WTC11 (cell line): ENCODE results near the gene TWIST2. TPM values are rescaled to one million over a fixed set of nuclear protein-coding genes. Genes with fewer than 3 reads are reported as not detected.

Experiments used
- ATAC-seq: fragments of 200-7000 bp; cut with Tn5 transposase; 2 replicates; pipeline ENCODE4 v1.10.0; 2021; ENCODE audit warnings: mild to moderate bottlenecking, moderate library complexity
- CTCF ChIA-PET: fragments of 300-600 bp; sonication (Branson Sonifier 250); formaldehyde crosslinking; loops from one replicate; lab custom pipeline; 2021; ENCODE audit warnings: antibody characterized with exemption; lab: Charles Lee
- POLR2A ChIA-PET: fragments of 350-600 bp; sonication (Branson Sonifier 250); formaldehyde crosslinking; loops from one replicate; lab custom pipeline; 2021; ENCODE audit warnings: antibody characterized with exemption; lab: Charles Lee
- DNase-seq: peaks from one replicate; pipeline ENCODE4 v3.0.0; 2021; ENCODE audit warnings: low spot score
- H3K27ac Mint-ChIP-seq: 2 replicates; pipeline ENCODE4 v1.8.0; 2021; ENCODE audit warnings: mixed read lengths
- H3K27me3 Mint-ChIP-seq: 2 replicates; pipeline ENCODE4 v1.8.0; 2021; ENCODE audit warnings: low read depth, mild to moderate bottlenecking, moderate library complexity, mixed read lengths
- H3K36me3 Mint-ChIP-seq: 2 replicates; pipeline ENCODE4 v1.8.0; 2021; ENCODE audit warnings: mixed read lengths
- H3K4me1 Mint-ChIP-seq: 2 replicates; pipeline ENCODE4 v1.8.0; 2022; ENCODE audit warnings: mixed read lengths
- H3K4me3 Mint-ChIP-seq: 2 replicates; pipeline ENCODE4 v1.8.0; 2021; ENCODE audit warnings: mild to moderate bottlenecking, moderate library complexity, mixed read lengths
- H3K9me3 Mint-ChIP-seq: 2 replicates; pipeline ENCODE4 v1.8.0; 2021; ENCODE audit warnings: mixed read lengths
- CBFB ChIP-seq: sonication (generic); formaldehyde crosslinking; IDR thresholded peaks from 2 replicates; pipeline ENCODE4 v1.8.1; 2022; ENCODE audit warnings: mild to moderate bottlenecking, low read depth, missing genetic modification reagents
- EMX1 ChIP-seq: fragments of 250-450 bp; sonication (Bioruptor Pico); IDR thresholded peaks from 2 replicates; pipeline ENCODE4 v1.8.0; 2021; ENCODE audit warnings: mild to moderate bottlenecking
- FOXP1 ChIP-seq: sonication (generic); formaldehyde crosslinking; IDR thresholded peaks from 2 replicates; pipeline ENCODE4 v1.8.0; 2022; ENCODE audit warnings: missing genetic modification reagents, mild to moderate bottlenecking, moderate library complexity, borderline replicate concordance
- HMGA2 ChIP-seq: fragments of 250-450 bp; sonication (Bioruptor Pico); IDR thresholded peaks from 2 replicates; pipeline ENCODE4 v1.4.0; 2021; ENCODE audit warnings: mild to moderate bottlenecking, moderate library complexity
- JUN ChIP-seq: sonication (generic); formaldehyde crosslinking; IDR thresholded peaks from 2 replicates; pipeline ENCODE4 v1.8.0; 2023; ENCODE audit warnings: mild to moderate bottlenecking, missing genetic modification reagents
- SMAD3 ChIP-seq: sonication (generic); formaldehyde crosslinking; IDR thresholded peaks from 2 replicates; pipeline ENCODE4 v1.8.0; 2022; ENCODE audit warnings: missing genetic modification reagents, mild to moderate bottlenecking, borderline replicate concordance
- ZNF121 ChIP-seq: sonication (generic); formaldehyde crosslinking; IDR thresholded peaks from 2 replicates; pipeline ENCODE4 v1.8.0; 2023; ENCODE audit warnings: missing genetic modification reagents
- ZNF219 ChIP-seq: sonication (generic); formaldehyde crosslinking; IDR thresholded peaks from 2 replicates; pipeline ENCODE4 v1.8.0; 2023; ENCODE audit warnings: missing genetic modification reagents, mild to moderate bottlenecking, borderline replicate concordance
- ZNF232 ChIP-seq: sonication (generic); formaldehyde crosslinking; IDR thresholded peaks from 2 replicates; pipeline ENCODE4 v1.8.0; 2022; ENCODE audit warnings: mild to moderate bottlenecking, missing genetic modification reagents
- ZNF317 ChIP-seq: sonication (generic); formaldehyde crosslinking; IDR thresholded peaks from 2 replicates; pipeline ENCODE4 v1.8.1; 2023; ENCODE audit warnings: low read depth, mild to moderate bottlenecking, moderate library complexity, missing genetic modification reagents, borderline replicate concordance
- ZNF396 ChIP-seq: fragments of 250-450 bp; sonication (Bioruptor Pico); IDR thresholded peaks from 2 replicates; pipeline ENCODE4 v1.8.0; 2021; ENCODE audit warnings: mild to moderate bottlenecking, moderate library complexity, borderline replicate concordance
- ZSCAN18 ChIP-seq: fragments of 250-450 bp; sonication (Bioruptor Pico); IDR thresholded peaks from 2 replicates; pipeline ENCODE4 v2.1.2; 2022; ENCODE audit warnings: mild to moderate bottlenecking, moderate library complexity
- total RNA-seq: library from RNA; stranded (reverse); gene quantifications from 3 replicates; pipeline ENCODE4 v1.2.3, GENCODE V29; 2021
- TF ChIP-seq, protein P1 (sequence below): sonication (generic); formaldehyde crosslinking; IDR thresholded peaks from 2 replicates; pipeline ENCODE4 v1.8.0; 2022; ENCODE audit warnings: mild to moderate bottlenecking, missing genetic modification reagents
- TF ChIP-seq, protein P2 (sequence below): fragments of 250-450 bp; sonication (Bioruptor Pico); IDR thresholded peaks from 2 replicates; pipeline ENCODE4 v1.9.0; 2021; ENCODE audit warnings: moderate library complexity, mild to moderate bottlenecking, inconsistent platforms, borderline replicate concordance
- TF ChIP-seq, protein P3 (sequence below): sonication (generic); formaldehyde crosslinking; IDR thresholded peaks from 2 replicates; pipeline ENCODE4 v1.8.0; 2022; ENCODE audit warnings: missing genetic modification reagents
- TF ChIP-seq, protein P4 (sequence below): fragments of 250-450 bp; sonication (Bioruptor Pico); IDR thresholded peaks from 2 replicates; pipeline ENCODE4 v1.9.0; 2021; ENCODE audit warnings: mild to moderate bottlenecking

Gene TWIST2
- total RNA-seq, 1 experiment from 2014 or later: 5.7 TPM

DNA sequence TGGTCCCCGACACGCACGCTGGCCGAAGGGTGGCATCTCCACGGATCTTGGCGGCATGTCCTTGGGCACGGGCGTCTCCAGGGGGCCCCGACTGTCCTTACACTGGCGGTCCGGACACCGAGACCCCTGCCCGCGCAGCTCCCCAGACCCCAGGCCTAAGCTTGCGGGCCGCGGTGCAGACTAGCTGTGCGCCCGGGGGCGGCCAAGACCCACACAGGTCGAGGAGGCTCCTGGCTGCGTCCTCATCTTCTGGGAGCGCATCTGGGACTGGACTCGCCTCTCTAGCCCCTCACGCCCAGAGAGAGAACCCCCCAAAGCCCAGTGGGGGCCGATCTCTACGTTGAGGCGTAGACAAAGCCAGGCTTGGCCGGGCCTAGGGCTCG, 475 bp upstream of the TWIST2 start:
- Mint-ChIP-seq H3K27ac (no peak overlapping the region), H3K9me3 (no peaks in the 10 kb centered on the region), H3K4me1 (peaks cover 11% of the 10 kb centered on the region), H3K27me3 (peaks cover 83% of the 10 kb centered on the region), H3K4me3 (peak overlapping the region; percentile 51), H3K36me3 (no peaks in the 10 kb centered on the region)
- ATAC-seq (peak; percentile 21), DNase-seq (peak; percentile 26)
- TF ChIP-seq, protein P1, sequence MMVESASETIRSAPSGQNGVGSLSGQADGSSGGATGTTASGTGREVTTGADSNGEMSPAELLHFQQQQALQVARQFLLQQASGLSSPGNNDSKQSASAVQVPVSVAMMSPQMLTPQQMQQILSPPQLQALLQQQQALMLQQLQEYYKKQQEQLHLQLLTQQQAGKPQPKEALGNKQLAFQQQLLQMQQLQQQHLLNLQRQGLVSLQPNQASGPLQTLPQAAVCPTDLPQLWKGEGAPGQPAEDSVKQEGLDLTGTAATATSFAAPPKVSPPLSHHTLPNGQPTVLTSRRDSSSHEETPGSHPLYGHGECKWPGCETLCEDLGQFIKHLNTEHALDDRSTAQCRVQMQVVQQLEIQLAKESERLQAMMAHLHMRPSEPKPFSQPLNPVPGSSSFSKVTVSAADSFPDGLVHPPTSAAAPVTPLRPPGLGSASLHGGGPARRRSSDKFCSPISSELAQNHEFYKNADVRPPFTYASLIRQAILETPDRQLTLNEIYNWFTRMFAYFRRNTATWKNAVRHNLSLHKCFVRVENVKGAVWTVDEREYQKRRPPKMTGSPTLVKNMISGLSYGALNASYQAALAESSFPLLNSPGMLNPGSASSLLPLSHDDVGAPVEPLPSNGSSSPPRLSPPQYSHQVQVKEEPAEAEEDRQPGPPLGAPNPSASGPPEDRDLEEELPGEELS: no peak
- TF ChIP-seq ZNF121 (CRISPR knock-in tag): peak; percentile 64
- CTCF ChIA-PET: interaction anchor here (0.9 to 2.6 kb wide), 6 partner anchors 27 to 584 kb away, joined by 3 to 18 read pairs (median 5); no protein-coding TSS in a partner anchor
- POLR2A ChIA-PET: no interaction called here

DNA sequence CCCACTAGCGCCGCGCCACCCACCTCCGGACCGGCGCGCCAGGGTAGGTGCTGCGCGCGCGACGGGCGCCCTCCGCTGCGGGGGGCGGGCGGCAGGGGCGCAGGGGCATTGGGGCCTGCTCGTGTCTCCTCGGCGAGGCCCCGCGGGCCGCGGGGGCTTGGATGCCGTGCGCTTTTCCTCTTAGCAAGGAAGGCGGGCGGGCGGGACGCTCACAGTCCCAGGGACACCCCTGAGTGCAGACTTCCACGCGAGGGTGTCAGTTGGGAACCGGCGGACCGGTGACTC, 748 bp downstream of the TWIST2 start:
- no peaks in the 10 kb centered on the region for H3K9me3 Mint-ChIP-seq
- ATAC-seq (no peak), DNase-seq (no peak)
- H3K27me3 Mint-ChIP-seq: peaks cover 79% of the 10 kb centered on the region
- no peaks in the 10 kb centered on the region for H3K36me3 Mint-ChIP-seq
- peaks cover 12% of the 10 kb centered on the region for H3K4me1 Mint-ChIP-seq
- POLR2A ChIA-PET: no interaction called here
- TF ChIP-seq JUN (CRISPR knock-in tag) (no peak), FOXP1 (CRISPR knock-in tag) (0 out of 2 replicates have a peak, but pooled peaks have one; percentile 8), HMGA2 (CRISPR knock-in tag) (no peak)
- TF ChIP-seq, protein P2, sequence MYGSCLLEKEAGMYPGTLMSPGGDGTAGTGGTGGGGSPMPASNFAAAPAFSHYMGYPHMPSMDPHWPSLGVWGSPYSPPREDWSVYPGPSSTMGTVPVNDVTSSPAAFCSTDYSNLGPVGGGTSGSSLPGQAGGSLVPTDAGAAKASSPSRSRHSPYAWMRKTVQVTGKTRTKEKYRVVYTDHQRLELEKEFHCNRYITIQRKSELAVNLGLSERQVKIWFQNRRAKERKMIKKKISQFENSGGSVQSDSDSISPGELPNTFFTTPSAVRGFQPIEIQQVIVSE (CRISPR knock-in tag): no peak
- TF ChIP-seq, protein P3, sequence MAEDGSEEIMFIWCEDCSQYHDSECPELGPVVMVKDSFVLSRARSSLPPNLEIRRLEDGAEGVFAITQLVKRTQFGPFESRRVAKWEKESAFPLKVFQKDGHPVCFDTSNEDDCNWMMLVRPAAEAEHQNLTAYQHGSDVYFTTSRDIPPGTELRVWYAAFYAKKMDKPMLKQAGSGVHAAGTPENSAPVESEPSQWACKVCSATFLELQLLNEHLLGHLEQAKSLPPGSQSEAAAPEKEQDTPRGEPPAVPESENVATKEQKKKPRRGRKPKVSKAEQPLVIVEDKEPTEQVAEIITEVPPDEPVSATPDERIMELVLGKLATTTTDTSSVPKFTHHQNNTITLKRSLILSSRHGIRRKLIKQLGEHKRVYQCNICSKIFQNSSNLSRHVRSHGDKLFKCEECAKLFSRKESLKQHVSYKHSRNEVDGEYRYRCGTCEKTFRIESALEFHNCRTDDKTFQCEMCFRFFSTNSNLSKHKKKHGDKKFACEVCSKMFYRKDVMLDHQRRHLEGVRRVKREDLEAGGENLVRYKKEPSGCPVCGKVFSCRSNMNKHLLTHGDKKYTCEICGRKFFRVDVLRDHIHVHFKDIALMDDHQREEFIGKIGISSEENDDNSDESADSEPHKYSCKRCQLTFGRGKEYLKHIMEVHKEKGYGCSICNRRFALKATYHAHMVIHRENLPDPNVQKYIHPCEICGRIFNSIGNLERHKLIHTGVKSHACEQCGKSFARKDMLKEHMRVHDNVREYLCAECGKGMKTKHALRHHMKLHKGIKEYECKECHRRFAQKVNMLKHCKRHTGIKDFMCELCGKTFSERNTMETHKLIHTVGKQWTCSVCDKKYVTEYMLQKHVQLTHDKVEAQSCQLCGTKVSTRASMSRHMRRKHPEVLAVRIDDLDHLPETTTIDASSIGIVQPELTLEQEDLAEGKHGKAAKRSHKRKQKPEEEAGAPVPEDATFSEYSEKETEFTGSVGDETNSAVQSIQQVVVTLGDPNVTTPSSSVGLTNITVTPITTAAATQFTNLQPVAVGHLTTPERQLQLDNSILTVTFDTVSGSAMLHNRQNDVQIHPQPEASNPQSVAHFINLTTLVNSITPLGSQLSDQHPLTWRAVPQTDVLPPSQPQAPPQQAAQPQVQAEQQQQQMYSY (CRISPR knock-in tag): no peak
- CTCF ChIA-PET: interaction anchor here (1.0 to 2.6 kb wide), 5 partner anchors 13 to 295 kb away, joined by 3 to 18 read pairs (median 3); no protein-coding TSS in a partner anchor
- peak overlapping the region; percentile 67 for H3K4me3 Mint-ChIP-seq
- H3K27ac Mint-ChIP-seq: no peak overlapping the region

- Mint-ChIP-seq H3K4me1 (peaks cover 18% of the 10 kb centered on the region), H3K36me3 (no peaks in the 10 kb centered on the region), H3K27ac (no peak overlapping the region), H3K27me3 (peaks cover 78% of the 10 kb centered on the region), H3K9me3 (no peaks in the 10 kb centered on the region), H3K4me3 (peak overlapping the region; percentile 58)
- DNase-seq: peak; percentile 50
- peak; percentile 15 for ATAC-seq
- ChIA-PET POLR2A (no interaction called here), CTCF (interaction anchor here (0.7 to 2.6 kb wide), 7 partner anchors 13 to 295 kb away, joined by 3 to 18 read pairs (median 4); no protein-coding TSS in a partner anchor)
- TF ChIP-seq ZNF219 (CRISPR knock-in tag) (no peak), SMAD3 (CRISPR knock-in tag) (no peak), ZNF396 (CRISPR knock-in tag) (no peak), ZSCAN18 (no peak), ZNF317 (CRISPR knock-in tag) (no peak), CBFB (CRISPR knock-in tag) (no peak), EMX1 (CRISPR knock-in tag) (no peak), ZNF232 (CRISPR knock-in tag) (no peak)
- TF ChIP-seq, protein P2 (CRISPR knock-in tag): no peak
- TF ChIP-seq, protein P3 (CRISPR knock-in tag): no peak
- TF ChIP-seq, protein P4, sequence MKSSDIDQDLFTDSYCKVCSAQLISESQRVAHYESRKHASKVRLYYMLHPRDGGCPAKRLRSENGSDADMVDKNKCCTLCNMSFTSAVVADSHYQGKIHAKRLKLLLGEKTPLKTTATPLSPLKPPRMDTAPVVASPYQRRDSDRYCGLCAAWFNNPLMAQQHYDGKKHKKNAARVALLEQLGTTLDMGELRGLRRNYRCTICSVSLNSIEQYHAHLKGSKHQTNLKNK (CRISPR knock-in tag): no peak
Observed at GRCh38 chr2:238848976-238849853, 1.3 kb downstream of the TWIST2 start.
